ENCODE measurements around the gene UBE2E3.

The UBE2E3 gene

GRCh38 chr2:180979749-180980105 is 678 bp upstream of the UBE2E3 start:
- no peak for DNase-seq

DNA sequence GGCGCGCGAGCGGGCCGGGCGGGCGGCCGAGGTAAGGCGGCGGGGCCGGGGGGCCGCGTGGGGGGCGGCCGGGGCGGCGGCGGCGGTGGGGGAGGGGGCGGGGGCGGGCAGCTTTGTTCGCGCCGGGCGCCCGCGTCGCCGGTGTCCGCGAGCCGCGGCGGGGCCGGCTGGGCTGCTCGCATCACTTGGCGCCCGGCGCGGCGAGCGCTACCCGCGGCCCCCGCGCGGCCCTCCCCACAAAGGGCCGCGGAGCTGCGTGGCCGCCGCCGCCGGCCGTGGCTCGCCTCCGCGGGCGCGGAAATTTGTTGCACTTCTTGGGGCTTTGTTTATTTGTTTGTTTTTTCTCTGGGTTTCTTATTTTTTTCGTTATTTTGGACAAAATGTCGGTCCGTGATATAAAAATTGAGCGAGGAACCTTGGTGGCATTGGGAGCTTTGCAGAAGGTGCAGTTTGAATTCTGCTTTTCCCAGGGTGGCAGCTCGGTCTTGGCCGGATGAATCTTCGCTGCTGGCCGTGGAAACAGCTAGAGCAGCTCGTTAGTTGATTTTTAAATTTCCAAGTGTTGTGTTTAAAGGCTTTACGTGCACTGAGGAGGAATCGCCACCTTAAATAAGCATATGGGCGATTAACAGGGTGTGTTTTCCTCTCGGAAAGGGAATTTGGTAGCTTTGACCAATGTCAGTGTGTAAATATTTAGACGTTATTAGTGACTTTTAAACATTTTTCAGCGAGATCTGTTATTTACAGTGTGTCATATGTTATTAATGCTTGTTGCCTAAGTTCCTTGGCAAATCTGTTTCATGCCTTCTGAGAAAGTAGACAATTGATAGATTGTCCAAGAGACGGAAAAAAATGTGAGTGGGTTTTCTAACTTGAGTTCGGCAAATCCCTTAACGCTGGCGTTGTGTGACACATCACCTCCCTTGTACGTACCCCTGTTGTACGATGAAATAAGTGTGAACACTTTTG is 822 bp downstream of the UBE2E3 start:
- DNase-seq = no peak

GRCh38 chr2:180983468-180984242 is 3.2 kb downstream of the UBE2E3 start:
- no peak for DNase-seq

- DNase-seq = no peak
Observed at GRCh38 chr2:180985771-180986395, 5.5 kb downstream of the UBE2E3 start.

DNA sequence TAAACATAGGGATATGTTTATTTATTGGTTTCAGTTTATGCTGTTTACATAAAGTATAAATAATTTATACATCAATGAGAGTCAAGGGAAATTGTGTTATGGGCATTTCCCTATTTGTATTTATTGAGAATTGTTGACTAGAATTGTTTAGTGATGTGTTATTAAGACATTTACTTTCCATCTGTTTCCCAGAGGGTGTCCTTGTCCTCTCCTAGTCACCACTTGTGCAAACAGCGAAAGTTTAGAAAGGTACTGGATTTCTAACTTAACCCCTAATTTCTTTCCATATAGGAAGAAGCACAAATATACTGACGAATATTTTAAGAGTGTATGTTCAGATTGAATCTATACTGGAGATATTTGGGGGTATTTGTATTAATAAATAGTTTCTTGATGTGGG is 6.7 kb downstream of the UBE2E3 start:
- no peak for DNase-seq

DNA sequence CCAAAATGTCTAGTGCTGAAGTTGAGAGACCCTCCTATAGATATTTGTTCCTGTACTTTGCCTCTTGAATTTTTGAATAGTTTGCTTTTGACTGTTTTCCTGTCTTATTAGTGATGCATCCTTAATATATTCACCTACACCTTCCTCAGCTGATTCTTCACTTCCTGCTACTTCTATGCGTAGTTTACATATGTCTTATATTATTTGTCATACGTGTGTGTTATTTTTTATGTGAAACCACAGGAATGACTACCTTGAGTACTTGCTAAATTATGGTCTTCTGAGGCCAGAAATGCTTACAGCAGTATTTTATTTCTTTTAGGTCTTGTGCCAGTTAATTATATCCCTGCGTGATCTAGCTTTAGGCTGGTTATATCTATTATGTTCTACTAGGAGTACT is 9.9 kb downstream of the UBE2E3 start:
- no peak for DNase-seq

DNA sequence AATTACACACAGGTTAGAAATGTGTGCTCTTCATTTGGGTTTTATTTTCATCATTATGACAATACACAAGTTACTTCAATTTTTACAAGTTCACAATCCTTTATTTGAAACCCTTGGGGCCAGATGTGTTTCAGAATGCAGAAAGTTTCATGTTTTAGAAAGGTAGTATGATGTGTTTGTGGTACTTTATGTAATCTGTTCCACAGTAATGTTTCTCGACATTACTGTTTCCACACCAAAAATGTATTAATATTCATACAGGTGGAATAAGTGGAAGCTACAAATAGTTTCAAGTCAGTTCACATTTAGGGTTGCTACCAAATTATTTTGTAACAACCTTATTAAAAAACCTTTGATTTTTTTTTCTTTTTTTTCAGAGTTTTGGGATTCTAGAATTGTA is 10.4 kb downstream of the UBE2E3 start:
- DNase-seq = no peak

DNA sequence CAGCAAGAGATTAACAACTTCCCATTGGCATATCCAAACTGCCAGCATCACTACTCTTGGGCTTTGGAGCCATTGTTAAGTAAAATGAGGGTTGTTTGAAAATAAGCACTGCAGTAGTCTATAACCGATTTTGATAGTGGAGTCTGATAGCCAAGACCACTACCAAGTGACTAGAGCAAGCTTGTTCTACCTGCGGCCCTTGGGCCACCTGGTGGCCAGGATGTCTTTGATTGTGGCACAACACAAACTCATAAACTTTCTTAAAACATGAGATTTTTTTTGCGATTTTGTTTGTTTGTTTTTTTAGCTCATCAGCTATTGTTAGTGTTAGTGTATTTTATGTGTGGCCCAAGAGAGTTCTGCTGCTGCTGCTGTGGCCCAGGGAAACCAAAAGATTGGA is 11.0 kb downstream of the UBE2E3 start:
- DNase-seq = no peak

DNA sequence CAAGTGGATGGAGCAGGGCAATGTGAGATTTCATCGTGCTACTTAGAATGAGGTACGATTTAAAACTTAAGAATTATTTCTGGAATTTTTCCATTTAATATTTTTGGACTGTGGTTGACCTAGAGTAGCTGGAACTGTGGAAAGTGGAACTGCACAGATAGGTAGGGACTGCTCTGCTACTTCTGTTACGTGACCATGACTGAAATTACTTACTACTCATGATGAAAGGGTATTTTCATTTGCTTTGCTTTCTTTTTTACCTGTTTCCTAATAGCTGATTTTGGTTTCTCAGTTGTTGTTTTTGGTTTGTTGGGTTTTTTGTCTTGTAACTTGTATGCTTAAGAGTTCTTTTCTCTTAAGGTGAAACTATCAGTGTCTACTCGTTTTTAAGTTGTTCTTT is 11.4 kb downstream of the UBE2E3 start:
- no peak for DNase-seq

DNA sequence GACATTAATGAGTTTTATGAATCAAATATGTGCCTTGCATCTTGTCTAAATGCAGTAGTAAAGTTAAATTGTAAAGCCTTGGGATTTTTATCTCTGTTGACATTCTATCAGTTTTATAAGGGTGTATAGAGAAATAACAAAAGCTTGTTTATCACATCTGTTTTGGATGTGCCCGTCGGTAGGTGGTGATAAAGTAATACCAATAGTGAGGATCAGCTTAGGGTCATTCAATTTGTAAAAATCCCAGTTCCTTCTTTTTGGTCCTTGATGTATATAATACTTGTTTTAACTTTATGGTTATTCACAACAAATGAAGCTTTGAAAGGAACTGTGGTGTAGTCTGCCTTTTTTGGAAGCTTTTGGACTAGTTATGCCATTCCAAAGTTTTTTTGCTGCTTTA is 12.6 kb downstream of the UBE2E3 start:
- DNase-seq = no peak

DNA sequence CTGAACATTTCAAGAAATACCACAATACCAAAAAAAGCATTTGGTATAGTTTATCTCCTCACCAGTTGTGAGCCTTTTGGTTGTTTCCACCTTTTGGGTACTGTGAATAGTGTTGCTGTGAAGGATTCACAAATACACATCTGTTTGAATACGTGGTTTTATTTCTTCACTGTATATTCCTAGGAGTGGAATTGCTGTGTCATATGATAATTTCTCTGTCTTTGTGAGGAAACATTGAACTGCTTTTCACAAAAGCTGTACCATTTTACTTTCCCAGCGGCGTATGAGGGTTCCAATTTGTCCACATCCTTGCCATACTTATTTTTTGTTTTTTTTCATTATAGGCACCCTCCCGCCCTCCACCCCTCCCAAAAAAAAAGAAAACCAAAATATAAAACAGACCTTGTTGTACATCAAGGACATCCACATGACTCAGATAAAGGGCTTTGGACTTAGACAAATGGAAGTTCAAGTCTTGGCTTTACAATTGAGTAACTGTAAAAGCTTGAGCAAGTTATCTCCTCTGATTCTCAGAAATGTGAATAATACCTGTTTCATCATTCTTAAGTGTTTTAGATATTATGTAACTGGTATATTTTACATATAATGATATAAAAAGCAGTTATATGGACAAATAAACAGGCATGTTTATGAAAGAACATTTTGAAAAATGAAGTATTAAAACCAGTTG is 19.0 kb downstream of the UBE2E3 start:
- no peak for DNase-seq

DNA sequence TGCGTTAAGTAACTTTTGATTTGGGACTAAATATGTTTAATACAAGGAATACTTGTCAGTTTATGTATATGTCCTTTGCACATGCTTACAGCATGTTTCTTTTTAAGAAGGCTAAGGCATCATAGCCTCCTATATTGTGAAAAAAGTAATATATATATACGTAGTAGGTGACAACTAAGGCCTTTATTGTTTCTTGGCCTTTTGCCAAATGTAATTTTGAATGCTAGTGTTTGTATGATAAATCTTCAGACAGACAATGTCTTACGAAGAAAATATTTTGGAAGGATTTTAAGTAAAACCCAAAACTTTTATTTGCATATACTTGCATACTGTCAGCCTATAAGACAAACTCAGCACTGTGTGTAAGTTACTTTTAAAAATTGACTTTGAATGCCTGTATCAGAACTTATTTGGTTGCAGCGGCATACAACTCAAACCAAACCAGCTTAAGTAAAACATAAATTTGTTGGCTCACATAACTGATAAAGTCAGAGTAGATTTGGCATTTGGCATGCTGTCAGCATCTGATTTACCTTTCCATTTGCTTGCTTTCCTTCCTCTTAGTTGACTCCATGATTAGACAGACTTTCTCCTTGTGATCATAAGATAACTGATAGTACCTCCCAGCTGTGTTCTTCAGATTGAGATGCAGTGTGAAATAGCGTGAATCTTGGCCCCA is 24.4 kb downstream of the UBE2E3 start:
- no peak for DNase-seq

- DNase-seq = no peak
Observed at GRCh38 chr2:181005326-181005655, 24.9 kb downstream of the UBE2E3 start.

DNA sequence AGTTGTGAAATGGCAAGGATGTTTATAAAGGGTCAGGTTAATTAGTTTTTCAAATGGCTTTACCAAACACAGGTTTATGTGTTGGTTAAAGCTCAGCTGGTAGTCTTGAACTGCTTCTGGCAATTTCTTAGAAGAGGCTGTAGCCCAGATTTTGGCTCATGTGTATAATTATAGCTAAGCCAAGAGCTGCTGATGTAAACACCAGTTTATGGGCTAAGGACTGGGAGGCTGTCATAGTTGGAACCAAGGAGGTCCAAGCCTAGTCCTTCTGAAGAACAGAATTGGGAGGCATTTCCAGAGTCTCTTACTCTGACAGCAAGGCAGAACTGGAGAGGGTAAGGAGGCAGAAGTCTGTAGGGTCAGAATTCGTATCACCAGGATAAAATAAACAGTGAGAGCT is 25.4 kb downstream of the UBE2E3 start:
- no peak for DNase-seq

GRCh38 chr2:181007086-181007837 is 26.9 kb downstream of the UBE2E3 start:
- no peak for DNase-seq

DNA sequence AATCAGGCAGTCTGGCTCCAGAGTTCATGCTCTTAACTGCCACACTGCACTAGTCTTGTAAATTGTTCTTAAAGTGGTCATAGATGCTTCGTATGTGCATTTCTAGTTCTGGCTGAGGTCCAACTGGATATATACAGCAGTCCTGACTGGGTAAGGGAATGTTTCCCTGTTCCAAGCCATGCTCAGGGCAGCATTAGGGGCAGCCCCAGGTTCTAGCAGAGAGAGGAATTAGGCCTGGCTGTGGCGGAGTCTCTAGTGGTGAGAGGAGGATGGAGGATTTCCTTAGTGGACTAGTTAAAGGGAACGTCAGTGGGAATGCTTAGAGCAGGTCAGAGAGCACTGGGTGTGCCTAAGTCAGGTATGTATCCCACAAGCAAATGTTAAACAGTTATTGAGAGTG is 28.0 kb downstream of the UBE2E3 start:
- no peak for DNase-seq

GRCh38 chr2:181021199-181021789 is 40.9 kb downstream of the UBE2E3 start:
- no peak for DNase-seq

DNA sequence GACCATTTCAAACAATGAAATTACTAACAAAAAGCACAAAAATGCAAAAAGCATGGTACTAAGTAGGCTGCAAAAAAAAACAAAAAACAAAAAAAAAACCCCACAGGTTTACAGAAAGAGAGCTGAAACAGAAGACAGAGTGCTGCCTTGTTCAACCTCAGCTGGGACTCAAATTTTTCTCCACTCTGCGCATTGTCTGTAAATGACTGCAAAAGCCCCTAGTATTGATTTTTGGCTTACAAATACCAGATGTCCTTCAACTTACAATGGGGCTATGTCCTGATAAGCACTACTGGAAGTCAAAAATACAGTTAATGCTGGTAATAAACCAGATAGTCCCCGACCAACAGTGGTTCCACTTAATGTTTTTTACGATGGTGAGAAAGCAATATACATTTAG is 42.2 kb downstream of the UBE2E3 start:
- no peak for DNase-seq

GRCh38 chr2:181025004-181025403 is 44.6 kb downstream of the UBE2E3 start:
- no peak for DNase-seq

GRCh38 chr2:181036445-181036844 is 56.0 kb downstream of the UBE2E3 start:
- DNase-seq = no peak

- DNase-seq = no peak
Observed at GRCh38 chr2:181036848-181037603, 56.6 kb downstream of the UBE2E3 start.
